Mucosa of stomach (tissue), 1 donor: ENCODE measurements around the gene SPATS2L.

Experiments used
- H3K27me3 ChIP-seq: one replicate; pipeline ENCODE4 v1.7.0; 2013; ENCODE audit warnings: mild to moderate bottlenecking, low read length; ENCODE audit not compliant: control insufficient read depth, insufficient read depth
- H3K36me3 ChIP-seq: one replicate; pipeline ENCODE4 v1.7.0; 2013; ENCODE audit warnings: low read length; ENCODE audit not compliant: control insufficient read depth, insufficient read depth
- H3K4me1 ChIP-seq: one replicate; pipeline ENCODE4 v1.7.0; 2013; ENCODE audit warnings: mild to moderate bottlenecking, low read length; ENCODE audit not compliant: control insufficient read depth, insufficient read depth
- H3K4me3 ChIP-seq: one replicate; pipeline ENCODE4 v1.7.0; 2013; ENCODE audit warnings: low read length
- H3K9ac ChIP-seq: one replicate; pipeline ENCODE4 v1.7.0; 2013; ENCODE audit warnings: mild to moderate bottlenecking, low read length, moderate library complexity
- H3K9me3 ChIP-seq: one replicate; pipeline ENCODE4 v1.7.0; 2013; ENCODE audit warnings: mild to moderate bottlenecking, low read length, moderate library complexity; ENCODE audit not compliant: control insufficient read depth
- donor health status: Pancreatic carcinoma.

SPATS2L gene

DNA sequence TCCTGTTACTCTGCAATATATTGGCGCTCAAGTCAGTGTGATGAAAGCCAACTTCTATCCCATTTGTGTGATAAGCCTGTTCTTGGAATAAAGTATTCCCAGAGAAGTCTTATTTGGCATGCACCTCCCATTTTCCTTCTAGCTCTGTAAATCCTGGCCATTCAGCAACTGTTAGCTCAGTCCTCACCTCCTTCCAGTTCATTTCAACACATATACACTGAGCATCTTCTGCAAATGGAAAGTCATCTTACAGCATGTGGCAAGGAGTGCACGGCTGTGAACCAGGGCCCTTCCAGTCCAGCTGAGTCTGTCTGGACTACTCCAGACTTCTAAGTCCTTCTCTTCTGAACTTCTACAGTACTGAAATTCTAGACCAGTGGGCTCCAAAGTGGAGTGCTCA is 53.1 kb downstream of the SPATS2L start:
- Histone ChIP-seq H3K36me3 (no peaks in the 10 kb centered on the region), H3K27me3 (no peaks in the 10 kb centered on the region), H3K4me3 (no peak overlapping the region), H3K4me1 (peaks cover 9% of the 10 kb centered on the region), H3K9me3 (no peaks in the 10 kb centered on the region), H3K9ac (no peak overlapping the region)

GRCh38 chr2:200360364-200360763 is 53.9 kb downstream of the SPATS2L start:
- peaks cover under 1% of the 10 kb centered on the region for H3K4me1 ChIP-seq
- no peak overlapping the region for H3K4me3 ChIP-seq

GRCh38 chr2:200362202-200362917 is 55.9 kb downstream of the SPATS2L start:
- H3K27me3 ChIP-seq, result no peaks in the 10 kb centered on the region
- no peak overlapping the region for H3K4me3 ChIP-seq
- no peaks in the 10 kb centered on the region for H3K9me3 ChIP-seq
- no peak overlapping the region for H3K9ac ChIP-seq
- H3K4me1 ChIP-seq, result peaks cover 3% of the 10 kb centered on the region
- no peaks in the 10 kb centered on the region for H3K36me3 ChIP-seq

More at GRCh38 chr2:200360364-200360763, 53.9 kb downstream of the SPATS2L start:
- no peaks in the 10 kb centered on the region for H3K36me3 ChIP-seq
- no peaks in the 10 kb centered on the region for H3K9me3 ChIP-seq
- H3K9ac ChIP-seq, result no peak overlapping the region
- H3K27me3 ChIP-seq, result no peaks in the 10 kb centered on the region

DNA sequence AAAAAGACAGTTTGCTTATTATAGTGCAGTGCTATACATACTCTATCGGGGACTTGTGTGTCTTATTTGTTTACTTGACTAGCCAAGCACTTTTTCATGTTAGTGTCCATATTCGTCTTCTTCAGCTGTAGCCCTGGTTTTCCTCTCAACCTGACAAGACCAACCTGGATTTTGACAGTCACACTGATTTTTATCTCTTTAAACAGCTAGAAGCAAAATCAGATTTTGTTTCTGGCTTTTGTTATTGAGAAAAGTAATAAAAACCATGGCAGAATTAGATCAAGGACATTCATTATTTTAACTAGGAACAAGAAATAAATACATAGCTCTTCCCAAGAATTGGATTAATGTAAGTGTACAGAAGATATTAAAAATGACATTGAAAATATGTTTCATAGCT is 56.8 kb downstream of the SPATS2L start:
- H3K27me3 ChIP-seq, result no peaks in the 10 kb centered on the region
- no peak overlapping the region for H3K4me3 ChIP-seq
- H3K4me1 ChIP-seq, result peaks cover 3% of the 10 kb centered on the region
- H3K36me3 ChIP-seq, result no peaks in the 10 kb centered on the region
- no peaks in the 10 kb centered on the region for H3K9me3 ChIP-seq
- H3K9ac ChIP-seq, result no peak overlapping the region

DNA sequence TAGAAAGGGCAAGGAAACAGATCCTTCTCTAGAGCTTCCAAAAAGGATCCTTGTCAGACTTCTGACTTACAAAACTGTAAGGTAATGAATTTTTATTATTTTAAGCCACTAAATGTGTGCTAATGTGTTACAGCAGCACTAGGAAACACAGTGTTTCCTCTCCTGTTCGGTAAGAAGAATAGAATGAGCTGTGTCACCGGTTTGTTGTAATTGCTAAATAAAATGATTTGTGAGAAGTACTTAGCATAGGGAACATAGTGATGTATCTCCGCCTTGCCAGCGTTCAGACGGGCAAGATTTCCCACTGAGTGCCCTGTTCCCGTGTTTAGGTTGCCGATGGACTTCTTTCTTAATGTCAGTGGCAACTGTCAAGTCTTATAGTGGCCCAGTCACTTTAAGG is 57.6 kb downstream of the SPATS2L start:
- peaks cover 3% of the 10 kb centered on the region for H3K4me1 ChIP-seq
- no peaks in the 10 kb centered on the region for H3K9me3 ChIP-seq
- H3K4me3 ChIP-seq, result no peak overlapping the region
- no peak overlapping the region for H3K9ac ChIP-seq
- H3K36me3 ChIP-seq, result no peaks in the 10 kb centered on the region
- H3K27me3 ChIP-seq, result no peaks in the 10 kb centered on the region

GRCh38 chr2:200364620-200365019 is 58.1 kb downstream of the SPATS2L start:
- H3K9me3 ChIP-seq, result no peaks in the 10 kb centered on the region
- H3K4me3 ChIP-seq, result no peak overlapping the region
- H3K9ac ChIP-seq, result no peak overlapping the region
- no peaks in the 10 kb centered on the region for H3K36me3 ChIP-seq
- H3K4me1 ChIP-seq, result peaks cover 3% of the 10 kb centered on the region
- no peaks in the 10 kb centered on the region for H3K27me3 ChIP-seq

DNA sequence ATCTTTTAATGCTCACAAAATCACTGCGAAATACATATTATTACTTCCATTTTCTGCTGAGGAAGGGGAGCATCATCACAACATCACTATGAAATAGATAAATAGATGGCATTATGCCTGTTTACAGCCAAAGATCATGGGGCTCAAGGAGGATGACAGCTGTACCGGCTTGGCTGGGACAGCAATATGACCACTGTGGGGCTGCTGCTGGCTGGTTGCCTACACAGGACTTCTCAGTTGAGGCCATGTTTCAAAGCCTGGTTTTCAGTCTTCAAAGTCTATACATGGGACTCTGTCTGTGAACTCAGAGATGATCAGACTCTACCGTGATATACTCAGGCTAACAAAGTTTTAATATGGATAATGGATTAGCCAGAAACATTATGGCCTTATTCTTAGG is 58.7 kb downstream of the SPATS2L start:
- H3K4me1 ChIP-seq, result peaks cover 3% of the 10 kb centered on the region
- H3K9me3 ChIP-seq, result no peaks in the 10 kb centered on the region
- no peaks in the 10 kb centered on the region for H3K36me3 ChIP-seq
- H3K9ac ChIP-seq, result no peak overlapping the region
- H3K4me3 ChIP-seq, result no peak overlapping the region
- no peaks in the 10 kb centered on the region for H3K27me3 ChIP-seq

GRCh38 chr2:200367155-200367554 is 60.7 kb downstream of the SPATS2L start:
- H3K9ac ChIP-seq, result no peak overlapping the region
- H3K36me3 ChIP-seq, result no peaks in the 10 kb centered on the region

DNA sequence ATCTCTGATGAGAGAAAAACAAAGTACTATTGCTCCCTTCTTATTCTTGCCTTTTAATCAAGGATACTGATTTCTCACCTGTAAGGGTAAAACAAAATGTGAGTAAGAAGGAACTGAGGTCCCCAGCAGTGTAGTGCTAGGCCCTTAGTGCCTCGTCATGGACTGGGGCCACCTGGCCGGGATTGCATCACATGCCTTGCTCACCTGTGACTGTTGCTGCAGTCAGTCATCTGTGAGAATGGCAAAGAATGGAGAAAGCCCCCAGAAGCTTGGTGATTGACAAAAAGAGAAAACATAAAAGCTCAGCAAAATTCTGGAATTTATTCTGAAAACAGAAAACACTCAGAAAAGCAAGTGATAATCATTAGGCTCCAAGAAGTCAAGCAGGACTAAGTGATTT is 63.4 kb downstream of the SPATS2L start:
- Histone ChIP-seq H3K9ac (no peak overlapping the region), H3K9me3 (no peaks in the 10 kb centered on the region), H3K36me3 (no peaks in the 10 kb centered on the region), H3K4me3 (no peak overlapping the region), H3K27me3 (no peaks in the 10 kb centered on the region), H3K4me1 (peaks cover 10% of the 10 kb centered on the region)

More at GRCh38 chr2:200367155-200367554, 60.7 kb downstream of the SPATS2L start:
- Histone ChIP-seq H3K4me1 (peaks cover 3% of the 10 kb centered on the region), H3K4me3 (no peak overlapping the region), H3K9me3 (no peaks in the 10 kb centered on the region), H3K27me3 (no peaks in the 10 kb centered on the region)

GRCh38 chr2:200373231-200373630 is 66.7 kb downstream of the SPATS2L start:
- Histone ChIP-seq H3K4me1 (peaks cover 36% of the 10 kb centered on the region), H3K9ac (peak overlapping the region; percentile 3), H3K27me3 (no peaks in the 10 kb centered on the region), H3K36me3 (no peaks in the 10 kb centered on the region), H3K4me3 (no peak overlapping the region), H3K9me3 (no peaks in the 10 kb centered on the region)

DNA sequence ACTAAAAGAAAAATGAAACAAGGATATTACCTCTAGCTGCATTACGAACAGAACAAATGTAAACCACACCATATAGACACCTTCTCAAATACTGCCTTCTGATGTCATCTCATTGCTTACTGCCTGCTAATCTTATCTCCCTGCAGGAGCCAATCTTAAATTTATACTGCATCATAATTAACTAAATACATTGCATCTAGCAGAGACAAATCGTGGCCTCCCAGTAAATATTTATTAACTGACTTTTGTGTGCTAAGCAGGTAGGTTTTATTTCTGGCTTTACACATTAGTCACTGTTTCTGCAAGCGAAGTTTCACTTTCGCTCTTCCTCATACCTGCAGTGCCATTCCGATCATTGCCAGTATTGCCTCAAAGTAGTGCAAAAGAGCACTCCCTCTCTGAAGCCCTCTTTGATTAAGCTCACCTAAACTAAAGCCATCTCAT is 67.5 kb downstream of the SPATS2L start:
- H3K9ac ChIP-seq, result peak overlapping the region; percentile 3

DNA sequence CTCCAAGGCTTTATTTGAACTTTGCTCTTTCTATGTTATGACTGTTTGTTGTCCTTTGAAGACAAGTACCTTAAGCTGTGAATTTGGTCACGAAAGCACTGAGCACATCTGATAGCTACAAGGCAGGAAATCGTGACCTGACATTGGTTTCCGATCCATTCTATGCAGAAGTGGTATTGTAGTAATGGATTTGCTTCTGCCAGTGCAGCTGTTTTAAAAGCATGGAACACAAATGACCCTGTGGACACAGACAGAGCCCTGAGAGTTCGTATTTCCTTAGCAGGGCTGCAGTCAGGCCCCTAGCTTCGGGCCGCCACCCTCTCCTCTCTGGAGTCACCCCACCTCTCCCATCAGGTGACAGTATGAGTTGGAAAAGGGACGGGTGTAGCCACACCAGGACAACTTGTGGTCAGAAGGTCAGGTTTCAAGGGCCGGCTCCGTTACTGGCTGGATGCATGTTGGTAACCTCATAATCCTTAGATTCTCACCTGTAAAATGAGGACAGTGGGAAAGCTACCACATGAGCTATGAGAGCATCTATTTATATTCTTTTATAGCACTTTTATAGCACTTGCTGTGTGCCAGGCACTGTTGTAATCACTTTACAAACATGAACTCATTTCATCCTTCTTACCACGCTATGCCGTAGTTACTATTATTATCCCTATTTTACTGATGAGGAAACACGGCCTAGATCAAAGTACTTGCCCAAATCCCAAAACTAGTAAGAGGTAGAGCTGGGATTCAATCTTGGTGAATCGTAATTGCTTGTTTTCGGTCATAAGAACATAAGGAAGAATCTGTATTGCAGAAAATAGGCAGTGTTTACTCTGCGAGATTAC is 70.2 kb downstream of the SPATS2L start:
- Histone ChIP-seq H3K9ac (peak overlapping the region; percentile 77), H3K36me3 (no peaks in the 10 kb centered on the region), H3K4me1 (peaks cover 57% of the 10 kb centered on the region), H3K4me3 (no peak overlapping the region), H3K9me3 (no peaks in the 10 kb centered on the region), H3K27me3 (no peaks in the 10 kb centered on the region)

More for the DNA sequence above, 67.5 kb downstream of the SPATS2L start:
- Histone ChIP-seq H3K36me3 (no peaks in the 10 kb centered on the region), H3K4me3 (no peak overlapping the region), H3K27me3 (no peaks in the 10 kb centered on the region), H3K9me3 (no peaks in the 10 kb centered on the region), H3K4me1 (peaks cover 36% of the 10 kb centered on the region)
